ENCODE measurements around the gene BIN2. TPM values are rescaled to one million over a fixed set of nuclear protein-coding genes. Genes with fewer than 3 reads are reported as not detected.

Gene BIN2
- total RNA-seq, result 273 TPM
- 100 to 1,000 TPM; 204 to 255 (median 228) TPM for polyA plus RNA-seq

DNA sequence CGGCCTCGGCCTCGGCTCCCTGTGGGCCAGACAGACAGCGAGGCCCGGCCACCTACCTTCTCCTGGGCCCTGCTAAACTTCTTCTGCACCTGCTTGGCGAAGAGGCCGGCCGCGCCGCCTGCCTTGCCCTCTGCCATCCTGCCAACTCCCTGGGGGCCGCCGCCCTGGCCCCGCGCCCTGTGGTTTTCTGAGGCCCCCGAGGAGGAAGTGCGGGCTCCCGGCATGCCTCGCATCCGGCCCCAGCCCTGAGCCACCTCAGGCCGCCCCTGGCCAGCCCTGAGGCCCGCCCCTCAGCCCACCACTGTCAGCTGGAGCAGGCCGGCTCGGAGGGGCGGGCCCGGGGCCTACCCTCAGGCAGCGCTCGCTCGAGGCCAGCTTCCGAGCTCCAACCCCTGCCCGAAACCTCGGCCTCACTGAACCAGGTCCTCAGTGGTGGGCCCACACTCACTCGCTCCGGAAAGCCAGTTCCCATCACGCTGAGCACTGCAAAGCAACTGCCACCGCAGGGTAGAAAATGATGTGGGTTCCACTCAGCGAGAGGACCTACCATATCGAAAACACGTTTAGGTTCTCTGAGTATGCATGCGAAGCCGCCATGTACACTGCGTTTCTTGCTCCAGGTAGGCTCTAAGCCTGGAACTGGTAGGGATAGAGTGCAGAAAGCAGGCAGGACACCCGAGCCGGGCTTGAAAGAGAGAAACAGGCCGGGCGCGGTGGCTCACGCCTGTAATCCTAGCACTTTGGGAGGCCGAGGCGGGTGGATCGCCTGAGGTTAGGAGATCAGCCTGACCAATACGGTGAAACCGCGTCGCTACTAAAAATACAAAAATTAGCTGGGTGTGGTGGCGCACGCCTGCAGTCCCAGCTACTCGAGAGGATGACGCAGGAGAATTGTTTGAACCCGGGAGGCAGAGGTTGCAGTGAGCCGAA lies at the start of gene BIN2:
Gene BIN2, minus strand, starts transcription at position 209 of the 930 bp plus-strand sequence. Its CDS starts 72 bp downstream, at position 137.
- DNase-seq, result peak; percentile 67 to 93 (median 75)
- Histone ChIP-seq H3K9me3 (ENCODE audit: control insufficient read depth in 2 of 2, low read length in 2 of 2) (no peaks in the 10 kb centered on the region), H3K36me3 (ENCODE audit: control insufficient read depth, insufficient read depth, low read length) (peaks cover 7% of the 10 kb centered on the region), H3K4me1 (ENCODE audit: control insufficient read depth, insufficient read depth, low read length, poor library complexity, severe bottlenecking) (peaks cover 98% of the 10 kb centered on the region), H3K4me3 (ENCODE audit: low read depth, low read length) (peak within 1 kb of the TSS; percentile 99), H3K27ac (ENCODE audit: insufficient read depth, low read length, poor library complexity, severe bottlenecking) (peak within 1 kb of the TSS; percentile 95), H3K27me3 (ENCODE audit: control insufficient read depth, insufficient read depth, low read length) (no peaks in the 10 kb centered on the region)
- Mint-ChIP-seq H3K27me3 (no peaks in the 10 kb centered on the region), H3K36me3 (peaks cover 31% of the 10 kb centered on the region), H3K9me3 (peaks cover 0 to 1% (median 0%) of the 10 kb centered on the region in 7 donors), H3K27ac (peak within 1 kb of the TSS; percentile 88 to 100 (median 89)), H3K4me3 (peak within 1 kb of the TSS; percentile 98 to 100 (median 99)), H3K4me1 (peaks cover 7 to 91% (median 62%) of the 10 kb centered on the region in 4 donors)
- ATAC-seq (ENCODE audit: low read depth in 2 of 2), result peak; percentile 69 to 73

- Mint-ChIP-seq H3K36me3 (peaks cover 27% of the 10 kb centered on the region), H3K9me3 (peaks cover 0 to 1% (median 0%) of the 10 kb centered on the region in 7 donors), H3K4me1 (peaks cover 7 to 61% (median 41%) of the 10 kb centered on the region in 4 donors), H3K27me3 (peaks cover 5% of the 10 kb centered on the region), H3K4me3 (no peak overlapping the region), H3K27ac (no peak overlapping the region)
- no peak for DNase-seq
- ATAC-seq (ENCODE audit: low read depth in 2 of 2), result no peak
- Histone ChIP-seq H3K4me1 (ENCODE audit: control insufficient read depth, insufficient read depth, low read length, poor library complexity, severe bottlenecking) (peaks cover 26% of the 10 kb centered on the region), H3K36me3 (ENCODE audit: control insufficient read depth, insufficient read depth, low read length) (peaks cover 13% of the 10 kb centered on the region), H3K27me3 (ENCODE audit: control insufficient read depth, insufficient read depth, low read length) (no peaks in the 10 kb centered on the region), H3K4me3 (ENCODE audit: low read depth, low read length) (no peak overlapping the region), H3K9me3 (ENCODE audit: control insufficient read depth in 2 of 2, low read length in 2 of 2) (no peaks in the 10 kb centered on the region), H3K27ac (ENCODE audit: insufficient read depth, low read length, poor library complexity, severe bottlenecking) (no peak overlapping the region)
Observed at GRCh38 chr12:51373187-51373586, 49.2 kb upstream of the BIN2 start.

GRCh38 chr12:51372021-51372420 lies 48.0 kb upstream of the BIN2 start:
- Mint-ChIP-seq H3K27ac (peak overlapping the region in 2 of 3 donors; percentile 7 to 63), H3K36me3 (peaks cover 23% of the 10 kb centered on the region), H3K4me3 (no peak overlapping the region), H3K4me1 (peaks cover 13 to 60% (median 46%) of the 10 kb centered on the region in 4 donors), H3K27me3 (peaks cover 5% of the 10 kb centered on the region), H3K9me3 (peaks cover 0 to 1% (median 0%) of the 10 kb centered on the region in 7 donors)
- H3K4me3 ChIP-seq (ENCODE audit: low read depth, low read length), result no peak overlapping the region
- ATAC-seq (ENCODE audit: low read depth in 2 of 2) (no peak), DNase-seq (no peak)
- H3K27me3 ChIP-seq (ENCODE audit: control insufficient read depth, insufficient read depth, low read length), result no peaks in the 10 kb centered on the region
- H3K4me1 ChIP-seq (ENCODE audit: control insufficient read depth, insufficient read depth, low read length, poor library complexity, severe bottlenecking), result peaks cover 34% of the 10 kb centered on the region
- no peak overlapping the region for H3K27ac ChIP-seq (ENCODE audit: insufficient read depth, low read length, poor library complexity, severe bottlenecking)
- H3K9me3 ChIP-seq (ENCODE audit: control insufficient read depth in 2 of 2, low read length in 2 of 2), result no peaks in the 10 kb centered on the region
- H3K36me3 ChIP-seq (ENCODE audit: control insufficient read depth, insufficient read depth, low read length), result peaks cover 11% of the 10 kb centered on the region

- H3K4me3 Mint-ChIP-seq, result peak overlapping the region in 3 of 4 donors; percentile 48 to 55 (median 48)
- no peak for DNase-seq
- peaks cover 5% of the 10 kb centered on the region for H3K27me3 Mint-ChIP-seq
- peaks cover 13 to 57% (median 47%) of the 10 kb centered on the region in 4 donors for H3K4me1 Mint-ChIP-seq
- Histone ChIP-seq H3K4me1 (ENCODE audit: control insufficient read depth, insufficient read depth, low read length, poor library complexity, severe bottlenecking) (peaks cover 34% of the 10 kb centered on the region), H3K4me3 (ENCODE audit: low read depth, low read length) (no peak overlapping the region), H3K36me3 (ENCODE audit: control insufficient read depth, insufficient read depth, low read length) (peaks cover 6% of the 10 kb centered on the region), H3K27me3 (ENCODE audit: control insufficient read depth, insufficient read depth, low read length) (no peaks in the 10 kb centered on the region), H3K9me3 (ENCODE audit: control insufficient read depth in 2 of 2, low read length in 2 of 2) (no peaks in the 10 kb centered on the region), H3K27ac (ENCODE audit: insufficient read depth, low read length, poor library complexity, severe bottlenecking) (no peak overlapping the region)
- peak overlapping the region in 2 of 3 donors; percentile 7 to 63 for H3K27ac Mint-ChIP-seq
- H3K9me3 Mint-ChIP-seq, result peaks cover 0 to 1% (median 0%) of the 10 kb centered on the region in 7 donors
- H3K36me3 Mint-ChIP-seq, result peaks cover 23% of the 10 kb centered on the region
- ATAC-seq (ENCODE audit: low read depth in 2 of 2), result no peak
Observed at GRCh38 chr12:51371295-51371953, 47.5 kb upstream of the BIN2 start.

GRCh38 chr12:51370667-51371066 lies 46.7 kb upstream of the BIN2 start:
- Mint-ChIP-seq H3K36me3 (peaks cover 20% of the 10 kb centered on the region), H3K9me3 (peaks cover 0 to 1% (median 0%) of the 10 kb centered on the region in 7 donors), H3K27me3 (peaks cover 5% of the 10 kb centered on the region), H3K4me3 (peak overlapping the region in 1 of 4 donors; percentile 1), H3K4me1 (peaks cover 13 to 63% (median 50%) of the 10 kb centered on the region in 4 donors), H3K27ac (peak overlapping the region in 2 of 3 donors; percentile 27 to 90)
- H3K27ac ChIP-seq (ENCODE audit: insufficient read depth, low read length, poor library complexity, severe bottlenecking), result no peak overlapping the region
- DNase-seq (no peak), ATAC-seq (ENCODE audit: low read depth in 2 of 2) (no peak)
- no peak overlapping the region for H3K4me3 ChIP-seq (ENCODE audit: low read depth, low read length)
- H3K9me3 ChIP-seq (ENCODE audit: control insufficient read depth in 2 of 2, low read length in 2 of 2), result no peaks in the 10 kb centered on the region
- H3K36me3 ChIP-seq (ENCODE audit: control insufficient read depth, insufficient read depth, low read length), result peaks cover 6% of the 10 kb centered on the region
- peaks cover 34% of the 10 kb centered on the region for H3K4me1 ChIP-seq (ENCODE audit: control insufficient read depth, insufficient read depth, low read length, poor library complexity, severe bottlenecking)
- no peaks in the 10 kb centered on the region for H3K27me3 ChIP-seq (ENCODE audit: control insufficient read depth, insufficient read depth, low read length)

- Mint-ChIP-seq H3K27ac (peak overlapping the region; percentile 85 to 90 (median 85)), H3K4me1 (peaks cover 13 to 62% (median 47%) of the 10 kb centered on the region in 4 donors), H3K27me3 (peaks cover 5% of the 10 kb centered on the region), H3K36me3 (peaks cover 13% of the 10 kb centered on the region), H3K9me3 (peaks cover 0 to 1% (median 0%) of the 10 kb centered on the region in 7 donors), H3K4me3 (peak overlapping the region; percentile 66 to 89 (median 77))
- peak overlapping the region; percentile 73 for H3K4me3 ChIP-seq (ENCODE audit: low read depth, low read length)
- peak overlapping the region; percentile 74 for H3K27ac ChIP-seq (ENCODE audit: insufficient read depth, low read length, poor library complexity, severe bottlenecking)
- ATAC-seq (ENCODE audit: low read depth in 2 of 2) (no peak), DNase-seq (no peak)
- H3K9me3 ChIP-seq (ENCODE audit: control insufficient read depth in 2 of 2, low read length in 2 of 2), result no peaks in the 10 kb centered on the region
- no peaks in the 10 kb centered on the region for H3K27me3 ChIP-seq (ENCODE audit: control insufficient read depth, insufficient read depth, low read length)
- H3K36me3 ChIP-seq (ENCODE audit: control insufficient read depth, insufficient read depth, low read length), result peaks cover 10% of the 10 kb centered on the region
- peaks cover 34% of the 10 kb centered on the region for H3K4me1 ChIP-seq (ENCODE audit: control insufficient read depth, insufficient read depth, low read length, poor library complexity, severe bottlenecking)
Observed at GRCh38 chr12:51369581-51369980, 45.6 kb upstream of the BIN2 start.

DNA sequence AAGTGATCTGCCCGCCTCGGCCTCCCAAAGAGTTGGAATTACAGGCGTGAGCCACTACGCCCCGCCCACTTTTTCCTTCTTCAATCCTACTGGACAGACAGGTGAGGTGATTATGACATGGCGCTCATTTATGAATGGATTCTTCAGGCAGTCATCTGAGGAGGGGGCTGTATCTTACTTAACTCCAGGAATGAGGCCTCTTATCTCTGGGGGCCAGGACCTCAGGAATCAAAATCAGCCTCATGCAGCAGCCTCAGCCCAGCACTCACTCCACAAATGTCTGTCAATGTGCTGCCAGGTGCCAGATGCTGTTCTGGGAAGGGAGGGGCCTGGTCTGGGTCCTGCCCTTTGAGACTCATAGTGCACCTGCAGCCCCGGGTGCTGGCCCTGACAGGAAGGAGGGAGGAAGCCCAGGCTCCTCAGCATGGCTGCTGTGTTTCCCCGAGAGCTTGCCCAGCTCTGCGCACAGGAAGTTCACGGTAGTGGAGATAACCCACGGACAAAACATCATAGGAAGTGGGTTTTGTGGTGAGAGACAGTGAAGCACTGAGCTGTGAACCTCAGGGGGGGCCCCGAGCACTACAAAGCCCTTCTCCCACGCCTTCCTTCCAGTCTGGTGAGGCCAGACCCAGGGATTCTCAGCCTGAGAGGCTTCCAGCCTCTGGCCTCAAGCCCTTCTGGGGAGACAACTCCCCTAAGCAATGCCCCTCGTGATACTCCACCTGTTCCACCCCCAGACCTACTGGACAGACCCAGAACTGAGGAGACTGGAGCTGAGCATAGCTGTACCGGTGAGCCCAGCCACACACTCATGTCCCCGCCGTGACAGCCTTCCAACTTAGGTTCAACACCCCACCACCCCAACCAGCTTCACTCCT lies 44.9 kb upstream of the BIN2 start:
- Mint-ChIP-seq H3K36me3 (peaks cover 10% of the 10 kb centered on the region), H3K9me3 (peaks cover 0 to 1% (median 0%) of the 10 kb centered on the region in 7 donors), H3K27me3 (peaks cover 5% of the 10 kb centered on the region), H3K4me1 (peaks cover 13 to 62% (median 47%) of the 10 kb centered on the region in 4 donors), H3K27ac (peak overlapping the region; percentile 85 to 90 (median 85)), H3K4me3 (peak overlapping the region; percentile 66 to 89 (median 77))
- DNase-seq (peak; percentile 83 to 98 (median 94)), ATAC-seq (ENCODE audit: low read depth in 2 of 2) (peak; percentile 97 to 98)
- peaks cover 34% of the 10 kb centered on the region for H3K4me1 ChIP-seq (ENCODE audit: control insufficient read depth, insufficient read depth, low read length, poor library complexity, severe bottlenecking)
- H3K36me3 ChIP-seq (ENCODE audit: control insufficient read depth, insufficient read depth, low read length), result peaks cover 8% of the 10 kb centered on the region
- no peaks in the 10 kb centered on the region for H3K27me3 ChIP-seq (ENCODE audit: control insufficient read depth, insufficient read depth, low read length)
- H3K4me3 ChIP-seq (ENCODE audit: low read depth, low read length), result peak overlapping the region; percentile 73
- H3K9me3 ChIP-seq (ENCODE audit: control insufficient read depth in 2 of 2, low read length in 2 of 2), result no peaks in the 10 kb centered on the region
- peak overlapping the region; percentile 74 for H3K27ac ChIP-seq (ENCODE audit: insufficient read depth, low read length, poor library complexity, severe bottlenecking)
